Activated naive CD8-positive, alpha-beta T cell treated with anti-CD3 and anti-CD28 coated beads for 36 hours (primary cell): ENCODE data around the gene PPP1R3D. TPM values are rescaled to one million over a fixed set of nuclear protein-coding genes. Genes with fewer than 3 reads are reported as not detected.
"Not testable (repeated sequence)": the region's sequence is repeated elsewhere in the genome, so short reads cannot be mapped to it uniquely, and the experiment has no call there.

Experiments used
- DNase-seq: peaks from one replicate; pipeline ENCODE4 v3.0.0; 2021
- H3K27ac Mint-ChIP-seq: one replicate; pipeline ENCODE4 v1.8.0; 2022; ENCODE audit warnings: mild to moderate bottlenecking, moderate library complexity, mixed read lengths
- H3K27me3 Mint-ChIP-seq: one replicate; pipeline ENCODE4 v1.8.0; 2022; ENCODE audit warnings: mild to moderate bottlenecking, mixed read lengths
- H3K36me3 Mint-ChIP-seq: one replicate; pipeline ENCODE4 v1.8.0; 2021; ENCODE audit warnings: mild to moderate bottlenecking, mixed read lengths
- H3K4me1 Mint-ChIP-seq: one replicate; pipeline ENCODE4 v1.8.0; 2021; ENCODE audit warnings: mixed read lengths
- H3K4me3 Mint-ChIP-seq: one replicate; pipeline ENCODE4 v1.8.0; 2022; ENCODE audit warnings: mild to moderate bottlenecking, moderate library complexity, mixed read lengths
- H3K9me3 Mint-ChIP-seq: one replicate; pipeline ENCODE4 v1.8.0; 2022; ENCODE audit warnings: mixed read lengths
- total RNA-seq, 2 experiments: library from RNA; stranded (reverse); gene quantifications; one replicate each; pipeline ENCODE4 v1.2.3, GENCODE V29; 2021

PPP1R3D gene
- total RNA-seq, 2 experiments from 2014 or later = 4.0 to 4.2 TPM

- no peaks in the 10 kb centered on the region for H3K9me3 Mint-ChIP-seq
- no peak overlapping the region for H3K4me3 Mint-ChIP-seq
- H3K36me3 Mint-ChIP-seq = no peaks in the 10 kb centered on the region
- no peaks in the 10 kb centered on the region for H3K4me1 Mint-ChIP-seq
- DNase-seq = no peak
- H3K27ac Mint-ChIP-seq = no peak overlapping the region
- peaks cover 3% of the 10 kb centered on the region for H3K27me3 Mint-ChIP-seq
Measured at GRCh38 chr20:59911041-59911440, 29.1 kb downstream of the PPP1R3D start.

GRCh38 chr20:59908855-59909254, 31.2 kb downstream of the PPP1R3D start:
- Mint-ChIP-seq H3K9me3 (no peaks in the 10 kb centered on the region), H3K27ac (no peak overlapping the region), H3K27me3 (peaks cover 3% of the 10 kb centered on the region), H3K36me3 (no peaks in the 10 kb centered on the region), H3K4me3 (no peak overlapping the region), H3K4me1 (no peaks in the 10 kb centered on the region)
- DNase-seq = no peak

GRCh38 chr20:59903621-59904020, 36.5 kb downstream of the PPP1R3D start:
- Mint-ChIP-seq H3K4me3 (no peak overlapping the region), H3K27ac (no peak overlapping the region), H3K4me1 (no peaks in the 10 kb centered on the region), H3K27me3 (no peaks in the 10 kb centered on the region), H3K9me3 (no peaks in the 10 kb centered on the region), H3K36me3 (peaks cover 3% of the 10 kb centered on the region)
- DNase-seq = no peak

- Mint-ChIP-seq H3K36me3 (peaks cover 5% of the 10 kb centered on the region), H3K4me1 (no peaks in the 10 kb centered on the region), H3K4me3 (no peak overlapping the region), H3K27ac (no peak overlapping the region), H3K27me3 (no peaks in the 10 kb centered on the region), H3K9me3 (no peaks in the 10 kb centered on the region)
- DNase-seq = no peak
Measured at GRCh38 chr20:59902470-59902869, 37.6 kb downstream of the PPP1R3D start.

GRCh38 chr20:59895908-59896307, 44.2 kb downstream of the PPP1R3D start:
- Mint-ChIP-seq H3K4me1 (no peaks in the 10 kb centered on the region), H3K4me3 (no peak overlapping the region), H3K27ac (no peak overlapping the region), H3K9me3 (no peaks in the 10 kb centered on the region), H3K27me3 (peaks cover 3% of the 10 kb centered on the region), H3K36me3 (peaks cover 7% of the 10 kb centered on the region)
- no peak for DNase-seq

GRCh38 chr20:59891581-59891980, 48.5 kb downstream of the PPP1R3D start:
- H3K9me3 Mint-ChIP-seq = no peaks in the 10 kb centered on the region
- no peak overlapping the region for H3K27ac Mint-ChIP-seq
- H3K4me3 Mint-ChIP-seq = no peak overlapping the region
- no peak for DNase-seq
- H3K4me1 Mint-ChIP-seq = no peaks in the 10 kb centered on the region
- no peaks in the 10 kb centered on the region for H3K27me3 Mint-ChIP-seq
- peaks cover 6% of the 10 kb centered on the region for H3K36me3 Mint-ChIP-seq

- H3K27me3 Mint-ChIP-seq, H3K36me3 Mint-ChIP-seq, H3K4me1 Mint-ChIP-seq: not testable (repeated sequence)
Measured at GRCh38 chr20:59890035-59890434, 50.1 kb downstream of the PPP1R3D start.

GRCh38 chr20:59888050-59888449, 52.1 kb downstream of the PPP1R3D start:
- peaks cover 6% of the 10 kb centered on the region for H3K36me3 Mint-ChIP-seq

More at GRCh38 chr20:59890035-59890434, 50.1 kb downstream of the PPP1R3D start:
- not testable (repeated sequence) for H3K9me3 Mint-ChIP-seq, DNase-seq, H3K4me3 Mint-ChIP-seq, H3K27ac Mint-ChIP-seq

More at GRCh38 chr20:59888050-59888449, 52.1 kb downstream of the PPP1R3D start:
- DNase-seq = no peak
- Mint-ChIP-seq H3K27ac (no peak overlapping the region), H3K9me3 (no peaks in the 10 kb centered on the region), H3K27me3 (no peaks in the 10 kb centered on the region), H3K4me3 (no peak overlapping the region), H3K4me1 (no peaks in the 10 kb centered on the region)

Other genes with a start within 250 kb of the PPP1R3D start
- 1 to 10 TPM; 2.9 to 3.2 TPM for gene SYCP2, start 6.7 kb downstream of the PPP1R3D start, total RNA-seq
- 10 to 100 TPM; 25.7 to 28.7 TPM for gene FAM217B, start 84 bp upstream of the PPP1R3D start, total RNA-seq
- under 1 TPM; 0.52 to 0.66 TPM for gene CDH26, start 18.1 kb upstream of the PPP1R3D start, total RNA-seq